ENCODE data around the gene MYRFL. TPM values are rescaled to one million over a fixed set of nuclear protein-coding genes. Genes with fewer than 3 reads are reported as not detected.

MYRFL gene
- total RNA-seq, 4 donors from 2014 or later = 0.48 to 0.68 TPM; not detected in 2

DNA sequence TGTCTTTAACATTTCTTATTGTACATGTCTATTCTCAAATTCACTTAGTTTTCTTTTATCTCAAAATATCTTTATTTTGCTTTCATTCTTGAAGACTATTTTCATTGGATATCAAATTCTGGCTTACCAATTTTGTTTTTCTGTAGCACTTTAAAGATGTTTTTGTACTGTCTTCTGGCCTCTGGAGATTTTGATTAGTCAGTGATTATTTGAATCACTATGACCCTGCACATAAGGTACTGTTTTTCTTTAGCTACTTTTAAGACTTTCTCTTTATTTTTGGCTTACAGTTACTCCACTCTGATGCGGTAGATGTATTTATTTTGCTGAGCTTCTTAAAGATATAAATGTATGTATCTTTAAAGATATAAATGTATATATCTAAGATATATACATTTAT, 49.6 kb downstream of the MYRFL start:
- no peak overlapping the region for H3K27ac ChIP-seq
- in situ Hi-C loops (cut with MboI; ENCODE audit: low pct_ligation_motif_present in 1 of 4, low pct_unique_long_range_greater_than_20kb in 1 of 4, low sequenced_read_pairs in 3 of 4) = loop anchor here in 2 of 4 donors (10.0 to 25.0 kb wide), 2 partner anchors 850 to 863 kb away; no protein-coding TSS in a partner anchor
- H3K36me3 ChIP-seq = no peaks in the 10 kb centered on the region
- WGBS, 2 donors (ENCODE audit: low coverage in 1 of 2) = 73 to 86% methylated on average over 1 of the region's 1 CpG
- TF ChIP-seq POLR2A (IDR thresholded peaks at IDR 0.05) = no peak
- TF ChIP-seq EP300 (IDR thresholded peaks at IDR 0.05; ENCODE audit: low read depth) = no peak
- no peak for TF ChIP-seq POLR2AphosphoS5 (IDR thresholded peaks at IDR 0.05)
- TF ChIP-seq, protein P1, sequence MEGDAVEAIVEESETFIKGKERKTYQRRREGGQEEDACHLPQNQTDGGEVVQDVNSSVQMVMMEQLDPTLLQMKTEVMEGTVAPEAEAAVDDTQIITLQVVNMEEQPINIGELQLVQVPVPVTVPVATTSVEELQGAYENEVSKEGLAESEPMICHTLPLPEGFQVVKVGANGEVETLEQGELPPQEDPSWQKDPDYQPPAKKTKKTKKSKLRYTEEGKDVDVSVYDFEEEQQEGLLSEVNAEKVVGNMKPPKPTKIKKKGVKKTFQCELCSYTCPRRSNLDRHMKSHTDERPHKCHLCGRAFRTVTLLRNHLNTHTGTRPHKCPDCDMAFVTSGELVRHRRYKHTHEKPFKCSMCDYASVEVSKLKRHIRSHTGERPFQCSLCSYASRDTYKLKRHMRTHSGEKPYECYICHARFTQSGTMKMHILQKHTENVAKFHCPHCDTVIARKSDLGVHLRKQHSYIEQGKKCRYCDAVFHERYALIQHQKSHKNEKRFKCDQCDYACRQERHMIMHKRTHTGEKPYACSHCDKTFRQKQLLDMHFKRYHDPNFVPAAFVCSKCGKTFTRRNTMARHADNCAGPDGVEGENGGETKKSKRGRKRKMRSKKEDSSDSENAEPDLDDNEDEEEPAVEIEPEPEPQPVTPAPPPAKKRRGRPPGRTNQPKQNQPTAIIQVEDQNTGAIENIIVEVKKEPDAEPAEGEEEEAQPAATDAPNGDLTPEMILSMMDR (IDR thresholded peaks at IDR 0.05) = no peak
- no peaks in the 10 kb centered on the region for H3K27me3 ChIP-seq
- peaks cover 0 to 7% (median 3%) of the 10 kb centered on the region in 4 donors for H3K4me1 ChIP-seq
- DNase-seq = no peak
- no peaks in the 10 kb centered on the region for H3K9me3 ChIP-seq
- H3K4me3 ChIP-seq = no peak overlapping the region
- intact Hi-C loops (cut with DNase I; ENCODE audit: low total_unique reads) = loop anchor here (10.0 kb wide), 1 partner anchor 850 kb away; no protein-coding TSS in a partner anchor

GRCh38 chr12:69875416-69875935, 50.4 kb downstream of the MYRFL start:
- WGBS, 2 donors (ENCODE audit: low coverage in 1 of 2) = 92% methylated on average over 11 of the region's 11 CpGs; no CpG with 5 or more reads in 1 of the 2 donors
- TF ChIP-seq POLR2A (IDR thresholded peaks at IDR 0.05) (no peak), POLR2AphosphoS5 (IDR thresholded peaks at IDR 0.05) (no peak), EP300 (IDR thresholded peaks at IDR 0.05; ENCODE audit: low read depth) (no peak)
- TF ChIP-seq, protein P1 (IDR thresholded peaks at IDR 0.05) = no peak
- Histone ChIP-seq H3K9me3 (no peaks in the 10 kb centered on the region), H3K36me3 (no peaks in the 10 kb centered on the region), H3K27me3 (no peaks in the 10 kb centered on the region), H3K4me3 (no peak overlapping the region), H3K4me1 (peaks cover 0 to 7% (median 3%) of the 10 kb centered on the region in 4 donors), H3K27ac (no peak overlapping the region)
- no peak for DNase-seq
- intact Hi-C loops (cut with DNase I; ENCODE audit: low total_unique reads) = loop anchor here (10.0 kb wide), 1 partner anchor 849 kb away; no protein-coding TSS in a partner anchor
- in situ Hi-C loops (cut with MboI; ENCODE audit: low pct_ligation_motif_present in 1 of 4, low pct_unique_long_range_greater_than_20kb in 1 of 4, low sequenced_read_pairs in 3 of 4) = loop anchor here in 2 of 4 donors (10.0 to 25.0 kb wide), 2 partner anchors 849 to 862 kb away; no protein-coding TSS in a partner anchor

- no peaks in the 10 kb centered on the region for H3K27me3 ChIP-seq
- peak overlapping the region in 2 of 4 donors; percentile 7 to 24 for H3K4me3 ChIP-seq
- WGBS, 2 donors (ENCODE audit: low coverage in 1 of 2) = 24 to 30% methylated on average over 9 to 23 of the region's 23 CpGs
- TF ChIP-seq EP300 (IDR thresholded peaks at IDR 0.05; ENCODE audit: low read depth) (no peak), POLR2A (IDR thresholded peaks at IDR 0.05) (no peak), POLR2AphosphoS5 (IDR thresholded peaks at IDR 0.05) (no peak)
- TF ChIP-seq, protein P1 (IDR thresholded peaks at IDR 0.05) = peak; percentile 83 to 91 (median 85)
- no peaks in the 10 kb centered on the region for H3K36me3 ChIP-seq
- intact Hi-C loops (cut with DNase I; ENCODE audit: low total_unique reads) = loop anchor here (10.0 kb wide), 1 partner anchor 846 kb away; no protein-coding TSS in a partner anchor
- in situ Hi-C loops (cut with MboI; ENCODE audit: low pct_ligation_motif_present in 1 of 4, low pct_unique_long_range_greater_than_20kb in 1 of 4, low sequenced_read_pairs in 3 of 4) = loop anchor here in 2 of 4 donors (10.0 to 25.0 kb wide), 2 partner anchors 846 to 858 kb away; no protein-coding TSS in a partner anchor
- DNase-seq = peak; percentile 75
- no peaks in the 10 kb centered on the region for H3K9me3 ChIP-seq
- peaks cover 0 to 7% (median 3%) of the 10 kb centered on the region in 4 donors for H3K4me1 ChIP-seq
- H3K27ac ChIP-seq = no peak overlapping the region
Measured at GRCh38 chr12:69879007-69879960, 54.3 kb downstream of the MYRFL start.

GRCh38 chr12:69880571-69880970, 55.5 kb downstream of the MYRFL start:
- Histone ChIP-seq H3K9me3 (no peaks in the 10 kb centered on the region), H3K4me1 (peaks cover 0 to 7% (median 3%) of the 10 kb centered on the region in 4 donors), H3K36me3 (no peaks in the 10 kb centered on the region), H3K4me3 (no peak overlapping the region), H3K27ac (no peak overlapping the region), H3K27me3 (no peaks in the 10 kb centered on the region)
- TF ChIP-seq POLR2AphosphoS5 (IDR thresholded peaks at IDR 0.05) = no peak
- TF ChIP-seq POLR2A (IDR thresholded peaks at IDR 0.05) = no peak
- no peak for TF ChIP-seq EP300 (IDR thresholded peaks at IDR 0.05; ENCODE audit: low read depth)
- TF ChIP-seq, protein P1 (IDR thresholded peaks at IDR 0.05) = no peak
- DNase-seq = no peak
- 83 to 84% methylated on average over 2 to 4 of the region's 4 CpGs for WGBS, 2 donors (ENCODE audit: low coverage in 1 of 2)
- intact Hi-C loops (cut with DNase I; ENCODE audit: low total_unique reads) = loop anchor here (5.0 kb wide), 1 partner anchor 697 kb away; no protein-coding TSS in a partner anchor
- in situ Hi-C loops (cut with MboI; ENCODE audit: low pct_ligation_motif_present in 1 of 4, low pct_unique_long_range_greater_than_20kb in 1 of 4, low sequenced_read_pairs in 3 of 4) = loop anchor here in 3 of 4 donors (5.0 to 25.0 kb wide), 4 partner anchors 704 to 857 kb away; no protein-coding TSS in a partner anchor
